ENCODE measurements around the gene CSTF3.
"Not testable (repeated sequence)": the region's sequence is repeated elsewhere in the genome, so short reads cannot be mapped to it uniquely, and the experiment has no call there.

CSTF3 gene

GRCh38 chr11:33089776-33090175 lies 71.5 kb downstream of the CSTF3 start:
- DNase-seq = no peak

GRCh38 chr11:33086017-33086416 lies 75.3 kb downstream of the CSTF3 start:
- DNase-seq = no peak

- no peak for DNase-seq
Observed at GRCh38 chr11:33083918-33084317, 77.4 kb downstream of the CSTF3 start.

DNA sequence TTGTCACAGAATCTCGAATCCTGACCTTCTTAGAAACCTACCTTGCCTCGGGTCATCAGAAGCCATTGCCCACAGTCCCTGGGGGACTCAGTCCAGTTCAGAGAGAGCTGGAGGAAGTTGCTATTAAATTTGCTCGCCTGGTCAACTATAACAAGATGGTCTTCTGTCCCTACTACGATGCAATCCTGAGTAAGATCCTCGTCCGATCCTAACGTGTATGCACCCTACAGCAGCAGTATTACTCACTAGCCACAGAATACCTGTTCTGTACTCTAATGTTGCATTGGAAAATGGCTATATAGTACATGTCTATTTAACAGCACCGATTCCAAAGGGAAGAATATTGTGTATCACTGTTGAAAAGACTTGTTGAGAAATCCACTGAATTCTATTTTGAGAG lies 88.8 kb downstream of the CSTF3 start:
- no peak for DNase-seq

DNA sequence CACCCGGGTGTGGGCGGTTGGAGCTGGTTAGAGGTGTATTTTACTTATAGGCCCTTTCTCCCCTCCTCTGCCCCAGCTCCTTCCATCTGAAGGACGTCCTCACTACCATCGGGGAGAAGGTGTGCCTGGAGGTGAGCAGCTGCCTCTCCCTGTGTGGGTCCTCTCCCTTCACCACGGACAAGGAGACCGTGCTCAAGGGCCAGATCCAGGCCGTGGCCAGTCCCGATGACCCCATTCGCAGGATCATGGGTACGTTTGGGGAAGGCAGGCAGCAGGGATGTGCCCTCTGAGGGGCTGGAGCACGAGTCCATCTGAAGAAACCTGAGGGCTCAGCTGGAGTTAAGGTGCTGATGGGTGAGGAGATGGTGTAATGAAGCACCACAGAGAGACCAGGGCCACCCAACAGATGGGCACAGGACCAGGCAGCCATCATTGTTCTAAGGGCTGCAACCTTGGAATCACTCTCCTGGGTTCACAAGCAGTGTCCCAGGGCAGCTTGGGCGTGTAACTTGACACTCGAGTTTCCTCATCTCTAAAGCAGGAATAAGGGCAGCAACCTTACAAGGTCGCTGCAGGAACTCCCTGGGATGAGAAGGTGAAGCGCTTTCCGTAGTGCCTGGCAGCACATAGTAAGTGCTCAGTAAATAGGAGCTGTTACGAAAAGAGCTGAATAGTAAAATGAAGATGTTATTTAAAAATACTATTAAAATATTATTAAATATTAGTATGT lies 92.5 kb downstream of the CSTF3 start:
- DNase-seq = no peak

DNA sequence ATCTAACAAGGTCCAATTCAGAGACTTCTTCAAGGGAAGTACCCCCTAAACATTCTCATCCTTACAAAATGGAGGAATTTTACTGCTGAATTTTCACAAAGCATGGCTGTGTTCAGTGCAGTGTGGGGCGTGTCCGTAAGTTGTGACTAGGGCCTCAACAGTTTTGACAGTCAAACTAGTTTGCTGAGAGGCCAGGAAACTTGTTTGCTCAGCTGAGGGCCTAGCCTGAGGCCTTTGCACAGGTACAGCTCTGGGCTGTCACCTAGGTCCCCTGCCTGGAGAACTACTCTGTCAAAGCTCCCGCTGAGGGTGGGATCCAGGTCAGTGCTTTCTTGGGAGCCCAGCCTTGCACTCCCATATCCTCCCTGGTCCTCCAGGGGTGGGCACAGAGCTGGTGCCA lies 94.0 kb downstream of the CSTF3 start:
- no peak for DNase-seq

DNA sequence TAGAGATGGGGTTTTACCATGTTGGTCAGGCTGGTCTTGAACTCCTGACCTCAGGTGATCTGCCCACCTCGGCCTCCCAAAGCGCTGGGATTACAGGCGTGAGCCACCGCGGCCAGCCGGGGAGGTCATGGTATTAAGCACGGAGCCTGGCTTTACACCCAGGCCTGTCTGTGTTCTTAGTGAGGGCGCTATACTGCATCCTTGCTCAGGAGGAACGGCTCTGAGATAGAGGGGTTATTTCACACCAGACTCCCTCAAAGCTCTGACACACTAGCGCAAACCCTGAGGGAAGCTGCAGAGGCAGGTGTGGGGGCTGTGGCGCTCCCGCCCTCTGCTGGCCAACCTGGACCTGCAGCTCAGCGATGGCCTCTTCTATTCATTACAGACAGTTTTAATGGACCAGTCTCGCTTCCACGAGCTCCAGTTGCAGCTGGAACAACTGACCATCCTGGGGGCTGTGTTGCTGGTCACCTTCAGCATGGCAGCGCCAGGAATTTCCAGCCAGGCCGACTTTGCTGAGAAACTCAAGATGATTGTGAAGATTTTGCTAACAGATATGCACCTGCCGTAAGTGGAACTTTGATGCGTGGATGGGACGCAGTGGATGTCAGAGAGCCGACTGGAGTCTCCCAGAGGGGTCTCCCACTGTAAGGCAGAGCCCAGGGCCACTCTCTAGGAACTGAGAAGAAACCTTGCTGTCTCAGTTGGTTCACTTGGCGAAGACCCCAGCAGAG lies 95.7 kb downstream of the CSTF3 start:
- DNase-seq = peak in 40 of 56 donors; percentile 4 to 65 (median 24)

DNA sequence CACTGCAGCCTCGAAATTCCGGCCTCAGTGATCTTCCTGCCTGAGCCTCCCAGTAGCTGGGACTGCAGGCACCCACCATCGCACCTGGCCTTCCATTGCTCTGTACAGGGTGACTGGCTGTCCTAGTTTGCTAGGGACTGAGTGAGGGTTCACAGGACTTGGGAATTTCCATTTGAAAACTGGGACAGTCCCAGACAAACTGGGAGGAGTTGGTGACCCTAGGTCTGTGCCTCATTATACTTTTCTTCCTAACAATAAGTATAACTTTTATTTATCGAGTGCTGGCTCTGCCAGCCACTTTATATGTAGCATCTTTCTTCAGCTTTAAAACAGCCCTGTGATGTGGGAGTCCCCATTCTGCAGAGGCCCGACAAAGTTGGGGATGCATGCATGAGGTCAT lies 96.4 kb downstream of the CSTF3 start:
- DNase-seq = no peak

GRCh38 chr11:33064033-33064825 lies 97.1 kb downstream of the CSTF3 start:
- DNase-seq = no peak

- DNase-seq = no peak
Observed at GRCh38 chr11:33063326-33063881, 97.9 kb downstream of the CSTF3 start.

GRCh38 chr11:33062137-33062536 lies 99.1 kb downstream of the CSTF3 start:
- DNase-seq = no peak

GRCh38 chr11:33060271-33060670 lies 101.0 kb downstream of the CSTF3 start:
- DNase-seq = no peak

DNA sequence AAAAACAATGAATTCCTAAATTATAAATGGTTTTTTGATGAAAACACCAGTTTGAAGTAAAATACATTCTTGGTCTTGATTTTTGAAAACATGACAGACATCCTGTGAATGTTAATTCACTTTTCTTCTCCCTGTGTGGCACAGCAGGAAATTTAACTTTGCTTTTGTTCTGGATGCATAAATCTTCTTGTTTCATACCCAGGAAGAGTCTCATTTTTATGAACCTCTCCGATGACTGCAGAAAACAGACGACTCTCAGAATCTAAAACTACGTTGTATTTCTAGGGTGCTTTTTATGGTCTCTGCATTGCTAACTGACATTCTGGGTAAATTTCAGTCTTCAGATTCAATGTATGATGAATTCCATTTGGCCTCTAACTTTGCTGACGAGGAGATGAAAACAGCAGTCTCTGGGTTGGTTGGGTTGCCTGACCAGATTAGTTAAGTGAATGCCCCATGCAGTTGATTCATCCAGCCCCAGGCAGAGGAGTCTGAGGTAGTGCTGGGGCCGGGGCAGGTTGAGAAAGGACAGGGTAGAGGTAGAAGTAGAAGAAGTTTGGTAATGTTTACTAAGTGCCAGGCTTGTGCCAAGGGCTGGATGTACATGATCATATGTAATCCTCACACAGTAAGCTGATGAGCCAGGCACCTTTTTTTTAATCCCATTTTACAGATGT lies 101.8 kb downstream of the CSTF3 start:
- no peak for DNase-seq

DNA sequence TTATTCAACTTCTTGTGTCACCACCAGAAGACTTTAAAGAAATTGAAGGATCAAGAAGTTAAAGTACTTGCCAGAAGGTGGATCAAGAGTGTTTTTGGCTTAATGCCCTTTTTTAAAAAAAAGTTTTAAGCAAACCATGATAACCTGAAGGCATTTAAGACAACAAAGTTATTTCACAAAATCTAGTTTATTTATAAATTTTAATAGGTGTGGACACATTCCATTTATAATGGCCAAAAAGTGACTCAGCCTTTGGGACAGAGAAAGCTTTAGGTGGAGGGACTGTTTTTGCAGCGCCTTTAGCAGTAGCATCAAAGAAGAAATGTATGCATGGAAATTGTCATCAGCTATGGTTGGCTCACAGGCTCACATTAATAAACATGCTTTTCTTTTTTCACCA lies 104.0 kb downstream of the CSTF3 start:
- DNase-seq = no peak

DNA sequence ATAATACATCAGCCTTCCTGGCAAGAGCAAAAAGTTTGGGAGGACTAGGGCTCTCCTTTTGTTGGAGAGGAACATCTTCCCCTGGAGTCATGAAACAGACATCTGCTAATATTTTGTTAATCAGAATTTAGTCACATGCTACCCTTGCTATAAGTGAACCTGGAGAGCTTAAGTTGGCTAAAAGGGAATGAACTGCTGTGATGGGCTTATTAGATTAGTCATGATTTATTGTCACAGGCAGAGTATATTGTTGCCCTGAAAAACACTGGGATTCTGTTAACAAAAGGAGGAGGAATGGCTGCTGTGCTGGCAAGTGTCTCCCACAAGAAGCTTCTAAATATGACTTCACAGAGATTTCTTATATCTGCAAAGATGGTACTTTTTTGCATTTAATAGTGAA lies 105.9 kb downstream of the CSTF3 start:
- no peak for DNase-seq

GRCh38 chr11:33052231-33052630 lies 109.0 kb downstream of the CSTF3 start:
- no peak for DNase-seq

DNA sequence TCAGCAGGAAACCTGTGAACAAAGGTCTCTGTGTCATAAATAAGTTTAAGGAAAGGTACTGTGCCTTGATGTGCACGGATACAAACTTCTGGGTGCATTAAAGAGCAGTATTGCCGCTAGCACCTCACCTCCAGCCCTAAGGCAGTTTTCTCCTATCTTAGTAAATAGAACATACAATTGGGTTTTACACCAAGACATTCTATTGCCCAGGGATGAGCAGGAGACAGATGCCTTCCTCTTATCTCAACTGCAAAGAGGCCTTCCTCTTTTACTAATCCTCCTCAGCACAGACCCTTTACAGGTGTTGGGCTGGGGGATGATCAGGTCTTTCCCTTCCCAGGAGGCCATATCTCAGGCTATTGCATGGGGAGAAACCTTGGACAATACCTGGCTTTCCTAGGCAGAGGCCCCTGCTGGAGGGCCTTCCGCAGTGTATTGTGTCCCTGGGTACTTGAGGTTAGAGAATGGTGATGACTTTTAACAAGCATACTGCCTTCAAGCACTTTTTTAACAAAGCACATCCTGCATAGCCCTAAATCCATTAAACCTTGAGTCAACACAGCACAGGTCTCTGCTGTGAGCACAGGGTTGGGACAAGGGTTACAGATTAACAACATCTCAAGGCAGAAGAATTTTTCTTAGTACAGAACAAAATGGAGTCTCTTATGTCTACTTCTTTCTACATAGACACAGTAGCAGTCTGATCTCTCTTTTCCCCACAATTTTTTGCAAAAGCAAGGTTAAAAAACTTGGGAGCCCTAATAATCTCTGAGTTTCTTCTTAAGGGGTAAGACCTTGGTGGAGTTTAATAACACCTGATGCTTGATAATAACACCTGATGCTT lies 111.5 kb downstream of the CSTF3 start:
- DNase-seq = not testable (repeated sequence)

- DNase-seq = not testable (repeated sequence)
Observed at GRCh38 chr11:33048701-33049100, 112.6 kb downstream of the CSTF3 start.

DNA sequence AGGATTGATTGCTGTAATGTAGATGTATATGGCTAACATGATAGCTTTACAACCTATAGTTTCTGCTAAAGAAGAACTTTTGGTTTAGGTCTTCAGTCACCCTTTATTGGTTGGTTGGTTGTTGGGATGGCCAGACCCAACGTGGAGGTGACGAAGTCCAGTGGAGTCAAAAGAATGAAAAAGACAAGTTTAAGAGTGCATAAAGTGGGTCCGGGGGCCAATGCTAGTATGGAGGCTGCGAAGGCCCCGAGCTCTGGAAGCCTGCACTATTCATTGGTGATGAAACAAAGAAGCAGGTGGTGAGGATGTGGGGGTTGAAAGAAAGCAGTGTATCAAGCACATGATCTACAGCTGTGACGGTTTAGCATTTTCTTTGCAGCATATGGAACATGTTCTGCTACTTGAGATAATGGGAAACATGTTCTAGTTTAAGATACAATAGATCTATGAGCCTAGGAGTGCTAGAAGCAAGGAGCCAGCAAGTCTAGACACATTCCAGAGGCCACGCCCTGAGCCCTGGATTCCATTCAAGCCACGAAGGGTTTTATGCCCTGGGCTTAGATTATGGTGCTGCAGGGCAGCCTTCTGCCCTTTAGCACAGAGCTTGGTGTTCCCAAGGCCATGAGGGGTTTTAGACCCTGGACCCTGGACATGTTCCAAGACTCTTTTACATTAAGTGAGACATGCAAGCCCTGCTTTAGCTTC lies 115.6 kb downstream of the CSTF3 start:
- DNase-seq = no peak

DNA sequence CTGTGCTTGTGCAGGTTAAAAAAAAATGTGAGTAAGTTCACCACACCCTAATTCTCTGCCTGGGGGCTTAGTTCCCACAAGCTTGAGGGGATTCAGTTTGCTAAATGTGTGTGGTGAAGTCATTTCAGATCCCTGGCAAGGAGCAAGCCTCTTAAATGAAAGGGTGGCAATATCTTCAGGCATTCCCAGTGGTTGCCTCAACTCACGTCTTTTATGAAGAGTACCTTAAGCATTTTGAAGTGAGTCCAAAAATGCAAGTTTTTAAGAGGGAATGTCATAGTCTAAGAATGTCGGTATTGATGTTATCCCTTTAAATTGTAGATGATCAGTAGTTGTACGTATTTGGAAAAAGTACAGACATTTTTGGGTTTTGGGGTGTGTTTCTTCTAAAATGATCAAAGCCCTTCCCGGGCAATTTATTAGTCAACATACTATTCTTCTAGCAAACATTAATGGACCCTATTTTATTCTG lies 117.0 kb downstream of the CSTF3 start:
- DNase-seq = no peak

Measured in nucleus accumbens (tissue), 56 donors.